SK-N-SH (cell line): Measurements from ENCODE around the gene LMBR1.

Experiments
- EZH2phosphoT487 ChIP-seq: fragments of 200-600 bp; sonication (generic); IDR thresholded peaks from 2 replicates; pipeline ENCODE4 v1.6.1; 2017; ENCODE audit warnings: low read depth, mixed run types, mild to moderate bottlenecking, antibody characterized with exemption, moderate library complexity, borderline replicate concordance
- GABPA ChIP-seq: IDR thresholded peaks from 2 replicates; pipeline ENCODE4 v1.4.0; 2012; ENCODE audit warnings: low read depth, mild to moderate bottlenecking
- NRF1 ChIP-seq: IDR thresholded peaks from 2 replicates; pipeline ENCODE4 v1.6.1; 2012; ENCODE audit warnings: low read depth, mild to moderate bottlenecking, low read length
- POLR2AphosphoS5 ChIP-seq: IDR thresholded peaks from 2 replicates; pipeline ENCODE4 v1.6.1; 2012; ENCODE audit warnings: low read depth, low read length
- RAD21 ChIP-seq: IDR thresholded peaks from 2 replicates; pipeline ENCODE4 v1.6.1; 2012; ENCODE audit warnings: mild to moderate bottlenecking, low read length
- RCOR1 ChIP-seq: fragments of 150-350 bp; IDR thresholded peaks from 2 replicates; pipeline ENCODE4 v1.6.1; 2017; ENCODE audit warnings: antibody characterized with exemption, low read length
- SIN3A ChIP-seq: IDR thresholded peaks from 2 replicates; pipeline ENCODE4 v1.6.1; 2012; ENCODE audit warnings: low read depth, mild to moderate bottlenecking, low read length, moderate library complexity, borderline replicate concordance
- TAF1 ChIP-seq: IDR thresholded peaks from 2 replicates; pipeline ENCODE4 v1.6.1; 2012; ENCODE audit warnings: low read depth, mild to moderate bottlenecking, low read length, moderate library complexity, borderline replicate concordance
- YY1 ChIP-seq: IDR thresholded peaks from 2 replicates; pipeline ENCODE4 v1.4.0; 2012; ENCODE audit warnings: low read depth, mild to moderate bottlenecking
- TF ChIP-seq, protein P1 (sequence below): fragments of 200-600 bp; sonication (generic); IDR thresholded peaks from 2 replicates; pipeline ENCODE4 v1.6.1; 2017; ENCODE audit warnings: antibody characterized with exemption, mild to moderate bottlenecking, moderate library complexity
- TF ChIP-seq, protein P2 (sequence below): IDR thresholded peaks from 2 replicates; pipeline ENCODE4; 2012
- TF ChIP-seq, protein P3 (sequence below): fragments of 150-350 bp; IDR thresholded peaks from 2 replicates; pipeline ENCODE4 v1.6.1; 2017; ENCODE audit warnings: antibody characterized with exemption, low read length, low read depth, borderline replicate concordance
- TF ChIP-seq, protein P4 (sequence below): IDR thresholded peaks from 2 replicates; pipeline ENCODE4 v1.6.1; 2012; ENCODE audit warnings: mild to moderate bottlenecking, low read depth, low read length, moderate library complexity
- TF ChIP-seq, protein P5 (sequence below): IDR thresholded peaks from 2 replicates; pipeline ENCODE4 v1.4.0; 2012; ENCODE audit warnings: low read depth

DNA sequence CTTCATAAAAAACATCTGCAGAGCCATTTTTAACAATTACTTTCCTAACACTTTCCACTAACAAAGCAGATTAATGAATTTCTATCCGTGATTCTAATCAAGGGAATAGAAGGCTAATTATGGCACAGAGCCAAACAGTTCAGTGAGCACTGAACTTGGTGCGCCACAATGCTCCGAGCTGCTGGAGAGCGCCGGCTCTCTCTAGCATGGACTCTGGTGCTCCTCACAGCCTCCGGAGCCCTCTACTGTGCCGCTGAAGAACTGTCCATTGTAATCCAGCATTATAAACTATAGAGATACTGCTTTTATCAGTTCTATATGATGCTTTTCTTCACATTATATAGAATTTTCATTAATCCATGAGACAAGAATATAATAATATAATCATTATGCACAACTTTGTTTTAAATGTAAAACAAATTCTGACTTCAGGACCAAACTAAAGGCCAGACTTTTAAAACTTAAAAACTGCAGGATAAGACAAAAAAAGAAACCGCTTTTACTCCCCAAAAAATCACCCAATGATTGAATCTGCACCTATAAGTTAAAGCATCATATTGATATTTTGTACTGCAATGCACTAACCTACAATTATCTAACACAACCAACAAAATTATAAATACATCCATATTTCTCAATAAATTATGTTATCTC lies 128.8 kb downstream of the LMBR1 start:
- no peak for TF ChIP-seq TAF1
- no peak for TF ChIP-seq SIN3A
- no peak for TF ChIP-seq EZH2phosphoT487
- peak; percentile 74 for TF ChIP-seq RCOR1
- TF ChIP-seq, protein P1, sequence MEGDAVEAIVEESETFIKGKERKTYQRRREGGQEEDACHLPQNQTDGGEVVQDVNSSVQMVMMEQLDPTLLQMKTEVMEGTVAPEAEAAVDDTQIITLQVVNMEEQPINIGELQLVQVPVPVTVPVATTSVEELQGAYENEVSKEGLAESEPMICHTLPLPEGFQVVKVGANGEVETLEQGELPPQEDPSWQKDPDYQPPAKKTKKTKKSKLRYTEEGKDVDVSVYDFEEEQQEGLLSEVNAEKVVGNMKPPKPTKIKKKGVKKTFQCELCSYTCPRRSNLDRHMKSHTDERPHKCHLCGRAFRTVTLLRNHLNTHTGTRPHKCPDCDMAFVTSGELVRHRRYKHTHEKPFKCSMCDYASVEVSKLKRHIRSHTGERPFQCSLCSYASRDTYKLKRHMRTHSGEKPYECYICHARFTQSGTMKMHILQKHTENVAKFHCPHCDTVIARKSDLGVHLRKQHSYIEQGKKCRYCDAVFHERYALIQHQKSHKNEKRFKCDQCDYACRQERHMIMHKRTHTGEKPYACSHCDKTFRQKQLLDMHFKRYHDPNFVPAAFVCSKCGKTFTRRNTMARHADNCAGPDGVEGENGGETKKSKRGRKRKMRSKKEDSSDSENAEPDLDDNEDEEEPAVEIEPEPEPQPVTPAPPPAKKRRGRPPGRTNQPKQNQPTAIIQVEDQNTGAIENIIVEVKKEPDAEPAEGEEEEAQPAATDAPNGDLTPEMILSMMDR, result peak; percentile 90
- no peak for TF ChIP-seq YY1
- TF ChIP-seq POLR2AphosphoS5, result no peak
- TF ChIP-seq, protein P2, sequence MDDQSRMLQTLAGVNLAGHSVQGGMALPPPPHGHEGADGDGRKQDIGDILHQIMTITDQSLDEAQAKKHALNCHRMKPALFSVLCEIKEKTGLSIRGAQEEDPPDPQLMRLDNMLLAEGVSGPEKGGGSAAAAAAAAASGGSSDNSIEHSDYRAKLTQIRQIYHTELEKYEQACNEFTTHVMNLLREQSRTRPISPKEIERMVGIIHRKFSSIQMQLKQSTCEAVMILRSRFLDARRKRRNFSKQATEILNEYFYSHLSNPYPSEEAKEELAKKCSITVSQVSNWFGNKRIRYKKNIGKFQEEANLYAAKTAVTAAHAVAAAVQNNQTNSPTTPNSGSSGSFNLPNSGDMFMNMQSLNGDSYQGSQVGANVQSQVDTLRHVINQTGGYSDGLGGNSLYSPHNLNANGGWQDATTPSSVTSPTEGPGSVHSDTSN, result no peak
- TF ChIP-seq, protein P3, sequence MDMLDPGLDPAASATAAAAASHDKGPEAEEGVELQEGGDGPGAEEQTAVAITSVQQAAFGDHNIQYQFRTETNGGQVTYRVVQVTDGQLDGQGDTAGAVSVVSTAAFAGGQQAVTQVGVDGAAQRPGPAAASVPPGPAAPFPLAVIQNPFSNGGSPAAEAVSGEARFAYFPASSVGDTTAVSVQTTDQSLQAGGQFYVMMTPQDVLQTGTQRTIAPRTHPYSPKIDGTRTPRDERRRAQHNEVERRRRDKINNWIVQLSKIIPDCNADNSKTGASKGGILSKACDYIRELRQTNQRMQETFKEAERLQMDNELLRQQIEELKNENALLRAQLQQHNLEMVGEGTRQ, result no peak
- TF ChIP-seq GABPA, result no peak
- TF ChIP-seq, protein P4, sequence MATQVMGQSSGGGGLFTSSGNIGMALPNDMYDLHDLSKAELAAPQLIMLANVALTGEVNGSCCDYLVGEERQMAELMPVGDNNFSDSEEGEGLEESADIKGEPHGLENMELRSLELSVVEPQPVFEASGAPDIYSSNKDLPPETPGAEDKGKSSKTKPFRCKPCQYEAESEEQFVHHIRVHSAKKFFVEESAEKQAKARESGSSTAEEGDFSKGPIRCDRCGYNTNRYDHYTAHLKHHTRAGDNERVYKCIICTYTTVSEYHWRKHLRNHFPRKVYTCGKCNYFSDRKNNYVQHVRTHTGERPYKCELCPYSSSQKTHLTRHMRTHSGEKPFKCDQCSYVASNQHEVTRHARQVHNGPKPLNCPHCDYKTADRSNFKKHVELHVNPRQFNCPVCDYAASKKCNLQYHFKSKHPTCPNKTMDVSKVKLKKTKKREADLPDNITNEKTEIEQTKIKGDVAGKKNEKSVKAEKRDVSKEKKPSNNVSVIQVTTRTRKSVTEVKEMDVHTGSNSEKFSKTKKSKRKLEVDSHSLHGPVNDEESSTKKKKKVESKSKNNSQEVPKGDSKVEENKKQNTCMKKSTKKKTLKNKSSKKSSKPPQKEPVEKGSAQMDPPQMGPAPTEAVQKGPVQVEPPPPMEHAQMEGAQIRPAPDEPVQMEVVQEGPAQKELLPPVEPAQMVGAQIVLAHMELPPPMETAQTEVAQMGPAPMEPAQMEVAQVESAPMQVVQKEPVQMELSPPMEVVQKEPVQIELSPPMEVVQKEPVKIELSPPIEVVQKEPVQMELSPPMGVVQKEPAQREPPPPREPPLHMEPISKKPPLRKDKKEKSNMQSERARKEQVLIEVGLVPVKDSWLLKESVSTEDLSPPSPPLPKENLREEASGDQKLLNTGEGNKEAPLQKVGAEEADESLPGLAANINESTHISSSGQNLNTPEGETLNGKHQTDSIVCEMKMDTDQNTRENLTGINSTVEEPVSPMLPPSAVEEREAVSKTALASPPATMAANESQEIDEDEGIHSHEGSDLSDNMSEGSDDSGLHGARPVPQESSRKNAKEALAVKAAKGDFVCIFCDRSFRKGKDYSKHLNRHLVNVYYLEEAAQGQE, result peak; percentile 89
- peak; percentile 99 for TF ChIP-seq RAD21
- TF ChIP-seq, protein P5, sequence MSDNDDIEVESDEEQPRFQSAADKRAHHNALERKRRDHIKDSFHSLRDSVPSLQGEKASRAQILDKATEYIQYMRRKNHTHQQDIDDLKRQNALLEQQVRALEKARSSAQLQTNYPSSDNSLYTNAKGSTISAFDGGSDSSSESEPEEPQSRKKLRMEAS, result no peak
- no peak for TF ChIP-seq NRF1
